Measurements from ENCODE around the gene PDZD2.

DNA sequence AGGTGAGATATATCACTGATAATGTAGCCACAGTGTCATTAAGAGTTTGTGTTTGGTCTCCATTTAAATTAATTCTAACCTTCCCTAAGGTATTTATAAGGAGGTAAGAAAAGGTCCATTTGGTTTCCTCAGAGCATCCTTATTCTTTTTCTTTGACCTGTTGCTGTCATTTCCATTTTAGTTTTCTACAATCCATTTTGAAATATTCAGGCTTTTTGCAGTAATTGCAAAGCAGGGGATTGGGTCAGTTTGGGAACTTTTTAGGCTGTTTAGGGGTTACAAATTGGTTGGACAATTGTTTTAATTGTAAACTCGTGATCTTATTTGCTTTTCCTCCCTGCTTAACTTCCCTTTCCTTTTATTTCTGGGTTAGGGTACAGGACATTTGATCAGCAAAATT lies 42.6 kb upstream of the PDZD2 start:
- TF ChIP-seq, protein P1, sequence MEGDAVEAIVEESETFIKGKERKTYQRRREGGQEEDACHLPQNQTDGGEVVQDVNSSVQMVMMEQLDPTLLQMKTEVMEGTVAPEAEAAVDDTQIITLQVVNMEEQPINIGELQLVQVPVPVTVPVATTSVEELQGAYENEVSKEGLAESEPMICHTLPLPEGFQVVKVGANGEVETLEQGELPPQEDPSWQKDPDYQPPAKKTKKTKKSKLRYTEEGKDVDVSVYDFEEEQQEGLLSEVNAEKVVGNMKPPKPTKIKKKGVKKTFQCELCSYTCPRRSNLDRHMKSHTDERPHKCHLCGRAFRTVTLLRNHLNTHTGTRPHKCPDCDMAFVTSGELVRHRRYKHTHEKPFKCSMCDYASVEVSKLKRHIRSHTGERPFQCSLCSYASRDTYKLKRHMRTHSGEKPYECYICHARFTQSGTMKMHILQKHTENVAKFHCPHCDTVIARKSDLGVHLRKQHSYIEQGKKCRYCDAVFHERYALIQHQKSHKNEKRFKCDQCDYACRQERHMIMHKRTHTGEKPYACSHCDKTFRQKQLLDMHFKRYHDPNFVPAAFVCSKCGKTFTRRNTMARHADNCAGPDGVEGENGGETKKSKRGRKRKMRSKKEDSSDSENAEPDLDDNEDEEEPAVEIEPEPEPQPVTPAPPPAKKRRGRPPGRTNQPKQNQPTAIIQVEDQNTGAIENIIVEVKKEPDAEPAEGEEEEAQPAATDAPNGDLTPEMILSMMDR (IDR thresholded peaks at IDR 0.05 in 4 of 5, conservative IDR thresholded peaks at IDR 0.05 in 1 of 5): no peak
- no peak for TF ChIP-seq POLR2A (IDR thresholded peaks at IDR 0.05)

Measured in gastrocnemius medialis (tissue), 4 donors.